Measurements from ENCODE around the gene CDKAL1.

Gene CDKAL1

GRCh38 chr6:21277601-21278374 lies 743.5 kb downstream of the CDKAL1 start:
- Histone ChIP-seq H3K9me3 (ENCODE audit: low read length) (peaks cover 3% of the 10 kb centered on the region), H3K4me1 (ENCODE audit: insufficient read depth, low read length) (peaks cover 21% of the 10 kb centered on the region), H3K4me3 (ENCODE audit: low read length) (no peak overlapping the region), H3K36me3 (ENCODE audit: insufficient read depth, low read length) (no peaks in the 10 kb centered on the region), H3K27me3 (ENCODE audit: insufficient read depth, low read length) (no peaks in the 10 kb centered on the region), H2AFZ (ENCODE audit: low read depth, low read length) (no peak overlapping the region)

GRCh38 chr6:21278375-21278745 lies 744.1 kb downstream of the CDKAL1 start:
- H3K27me3 ChIP-seq (ENCODE audit: insufficient read depth, low read length), result no peaks in the 10 kb centered on the region
- no peak overlapping the region for H3K4me3 ChIP-seq (ENCODE audit: low read length)
- no peaks in the 10 kb centered on the region for H3K36me3 ChIP-seq (ENCODE audit: insufficient read depth, low read length)
- H2AFZ ChIP-seq (ENCODE audit: low read depth, low read length), result no peak overlapping the region
- no peaks in the 10 kb centered on the region for H3K9me3 ChIP-seq (ENCODE audit: low read length)
- H3K4me1 ChIP-seq (ENCODE audit: insufficient read depth, low read length), result peaks cover 21% of the 10 kb centered on the region

GRCh38 chr6:21279619-21280018 lies 745.4 kb downstream of the CDKAL1 start:
- no peaks in the 10 kb centered on the region for H3K27me3 ChIP-seq (ENCODE audit: insufficient read depth, low read length)
- peaks cover 33% of the 10 kb centered on the region for H3K4me1 ChIP-seq (ENCODE audit: insufficient read depth, low read length)
- no peaks in the 10 kb centered on the region for H3K9me3 ChIP-seq (ENCODE audit: low read length)
- H3K36me3 ChIP-seq (ENCODE audit: insufficient read depth, low read length), result no peaks in the 10 kb centered on the region
- H3K4me3 ChIP-seq (ENCODE audit: low read length), result no peak overlapping the region
- no peak overlapping the region for H2AFZ ChIP-seq (ENCODE audit: low read depth, low read length)

GRCh38 chr6:21281366-21281765 lies 747.1 kb downstream of the CDKAL1 start:
- H3K27me3 ChIP-seq (ENCODE audit: insufficient read depth, low read length), result no peaks in the 10 kb centered on the region
- H3K36me3 ChIP-seq (ENCODE audit: insufficient read depth, low read length), result no peaks in the 10 kb centered on the region
- H3K4me3 ChIP-seq (ENCODE audit: low read length), result no peak overlapping the region
- no peak overlapping the region for H2AFZ ChIP-seq (ENCODE audit: low read depth, low read length)
- no peaks in the 10 kb centered on the region for H3K9me3 ChIP-seq (ENCODE audit: low read length)
- H3K4me1 ChIP-seq (ENCODE audit: insufficient read depth, low read length), result peaks cover 38% of the 10 kb centered on the region

Measured in neuron (in vitro differentiated cells).